ENCODE results near the gene MLX. TPM values are rescaled to one million over a fixed set of nuclear protein-coding genes. Genes with fewer than 3 reads are reported as not detected.

The MLX gene
- total RNA-seq, 1 experiment from 2014 or later: 47.1 TPM

DNA sequence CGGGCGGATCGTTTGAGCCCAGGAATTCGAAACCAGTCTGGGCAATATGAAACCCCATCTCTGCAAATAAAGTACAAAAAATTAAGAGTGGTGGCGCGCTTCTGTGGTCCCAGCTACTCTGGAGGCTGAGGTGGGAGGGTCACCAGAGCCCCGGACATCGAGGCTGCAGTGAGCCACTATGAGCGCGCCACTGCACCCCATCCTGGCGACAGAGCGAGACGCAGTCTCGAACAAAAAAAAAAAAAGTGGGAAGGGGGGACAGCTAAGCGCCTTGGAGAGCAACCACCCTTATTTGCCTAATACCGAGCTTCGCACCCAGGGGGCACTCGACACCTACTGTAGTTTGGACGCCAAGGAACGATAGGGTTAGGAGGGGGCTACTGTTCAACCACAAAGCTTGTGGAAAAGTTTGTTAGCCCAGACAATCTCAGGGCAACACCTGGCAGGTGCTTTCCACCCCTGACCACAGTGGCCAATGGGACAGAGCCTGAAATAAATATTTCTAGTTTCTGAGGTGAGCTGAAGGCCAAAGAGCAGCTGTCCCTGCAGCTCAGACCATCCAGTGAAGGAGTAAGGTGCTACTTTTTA is 11.5 kb downstream of the MLX start:
- peak; percentile 77 for DNase-seq (ENCODE audit: low spot score)

DNA sequence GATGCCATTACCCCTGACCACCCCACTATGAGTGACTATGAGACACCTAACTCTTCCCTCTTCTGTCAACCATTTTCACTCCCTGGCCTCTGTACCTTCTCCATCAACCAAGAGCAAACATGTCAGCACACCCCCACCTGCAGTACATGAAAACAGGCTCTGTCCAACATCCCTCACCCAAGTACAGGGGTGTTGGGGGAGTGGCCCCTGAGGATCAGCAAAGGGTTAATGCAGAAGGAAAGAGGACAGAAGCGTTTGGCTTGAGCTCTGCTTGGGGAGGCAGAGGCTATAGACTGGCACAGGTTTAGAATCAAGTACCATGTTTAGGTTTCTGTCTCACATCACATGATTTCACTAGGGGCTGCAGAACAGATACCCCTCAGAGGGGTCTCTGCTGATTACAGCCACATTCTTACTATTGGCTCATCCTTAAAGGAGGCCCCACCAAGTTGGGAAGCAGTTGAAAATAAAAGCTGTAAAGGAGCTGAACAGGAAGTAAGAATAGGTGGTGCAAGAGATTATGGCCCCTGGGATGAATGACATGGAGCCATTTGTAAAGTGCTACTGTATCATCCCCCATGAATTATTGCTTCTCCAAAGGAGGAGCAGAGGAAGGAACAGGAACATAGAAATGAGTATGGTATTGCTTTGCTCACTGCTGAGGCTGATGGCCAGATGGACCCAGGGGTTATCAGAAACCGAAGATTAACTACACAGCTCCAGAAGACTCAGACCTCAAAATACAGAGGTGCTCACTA is 13.1 kb downstream of the MLX start:
- DNase-seq (ENCODE audit: low spot score): no peak

DNA sequence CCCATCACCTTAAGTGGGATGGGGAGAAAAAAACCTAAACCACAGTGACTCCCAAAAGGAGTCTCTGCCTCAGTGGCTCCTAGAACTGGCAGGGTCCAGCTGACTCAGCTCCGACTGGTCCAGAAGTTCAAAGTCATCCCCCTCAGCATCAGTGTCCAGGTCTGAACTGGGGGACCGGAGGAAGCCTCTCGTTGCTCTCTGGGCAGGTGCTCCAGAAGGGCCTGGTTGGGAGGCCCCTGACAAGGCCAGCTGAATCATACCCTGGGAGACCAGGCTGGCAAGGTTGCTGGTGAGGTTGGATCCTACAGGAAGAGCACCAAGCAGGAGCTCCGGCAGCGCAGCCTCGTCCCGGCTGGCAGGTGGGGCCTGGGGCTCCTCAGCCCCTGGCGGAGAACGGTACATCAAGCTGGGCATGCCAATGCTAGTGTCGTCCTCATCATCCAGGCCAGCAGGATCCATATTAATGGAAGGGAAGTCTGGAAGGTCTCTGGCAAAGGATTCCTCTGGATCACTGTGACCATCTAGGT is 14.9 kb downstream of the MLX start:
- no peak for DNase-seq (ENCODE audit: low spot score)

DNA sequence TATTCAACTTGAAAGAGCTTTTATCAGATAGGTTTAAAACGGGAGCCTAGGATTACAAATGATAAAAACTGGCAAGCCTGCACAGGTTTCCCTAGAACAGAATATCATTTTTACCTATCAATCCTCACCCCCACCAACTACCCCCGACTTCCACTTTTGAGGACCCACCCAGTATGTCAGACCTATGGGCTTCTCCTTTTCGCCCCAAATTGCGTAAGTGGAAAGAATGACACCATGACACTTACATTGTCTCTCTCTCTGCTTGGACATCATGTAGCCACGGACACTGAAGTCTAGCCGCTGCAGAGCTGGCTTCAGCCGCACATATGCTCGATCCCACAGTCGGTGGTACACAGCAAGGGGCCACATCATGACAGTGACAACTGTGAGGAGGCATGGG is 18.0 kb downstream of the MLX start:
- DNase-seq (ENCODE audit: low spot score): no peak

DNA sequence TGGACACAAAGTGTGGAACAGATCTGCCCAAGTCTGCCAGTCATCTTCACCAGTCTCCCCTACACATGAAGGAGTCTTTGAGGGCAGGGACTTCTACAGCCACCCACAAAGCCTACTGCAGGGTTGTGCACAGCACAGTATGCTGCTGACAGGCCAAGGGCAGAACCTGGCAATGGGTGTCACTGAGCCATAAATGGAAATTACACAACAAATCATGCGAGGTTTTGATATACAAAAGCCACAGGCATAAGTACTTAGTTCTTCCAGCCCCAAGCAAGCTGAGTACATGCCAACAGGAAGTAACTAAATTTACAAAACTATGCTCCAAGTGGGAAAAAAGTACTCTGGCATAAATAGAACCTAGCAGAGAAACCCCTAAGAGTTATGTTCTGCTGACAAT is 18.5 kb downstream of the MLX start:
- no peak for DNase-seq (ENCODE audit: low spot score)

DNA sequence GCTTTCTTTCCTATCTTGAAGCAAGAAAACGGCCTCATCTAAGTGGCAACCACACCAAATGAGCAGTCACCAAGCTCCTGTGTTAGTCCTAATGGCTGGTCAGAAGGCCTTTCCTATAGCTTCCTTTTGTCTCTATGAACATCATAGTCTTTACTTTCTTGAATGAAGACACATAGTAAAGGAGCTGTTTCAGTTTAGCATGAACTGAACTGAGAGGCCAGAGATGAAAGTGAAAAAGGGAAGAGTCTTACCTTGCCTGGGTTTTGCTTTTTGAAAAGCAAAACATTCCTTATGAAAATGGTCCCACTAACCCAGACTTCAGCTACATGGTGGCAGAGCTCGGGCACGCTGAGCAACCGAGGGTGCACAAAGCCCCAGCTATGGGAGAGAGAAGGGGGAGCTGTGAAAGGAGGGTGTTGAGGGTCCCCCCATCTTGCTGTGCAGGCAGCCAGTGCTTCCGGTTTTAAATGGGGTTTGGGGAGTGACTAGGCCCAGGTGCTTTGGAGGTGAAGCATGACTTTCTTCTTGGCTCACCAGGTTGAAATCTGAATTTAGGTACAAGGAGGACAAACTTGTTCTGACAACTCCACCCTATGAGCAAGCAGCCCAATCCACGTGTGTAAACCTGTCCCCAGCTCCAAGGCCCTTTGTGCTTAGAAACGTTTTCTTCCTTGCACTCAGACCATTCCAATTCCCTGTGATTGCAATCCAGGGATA is 19.8 kb downstream of the MLX start:
- DNase-seq (ENCODE audit: low spot score): no peak

DNA sequence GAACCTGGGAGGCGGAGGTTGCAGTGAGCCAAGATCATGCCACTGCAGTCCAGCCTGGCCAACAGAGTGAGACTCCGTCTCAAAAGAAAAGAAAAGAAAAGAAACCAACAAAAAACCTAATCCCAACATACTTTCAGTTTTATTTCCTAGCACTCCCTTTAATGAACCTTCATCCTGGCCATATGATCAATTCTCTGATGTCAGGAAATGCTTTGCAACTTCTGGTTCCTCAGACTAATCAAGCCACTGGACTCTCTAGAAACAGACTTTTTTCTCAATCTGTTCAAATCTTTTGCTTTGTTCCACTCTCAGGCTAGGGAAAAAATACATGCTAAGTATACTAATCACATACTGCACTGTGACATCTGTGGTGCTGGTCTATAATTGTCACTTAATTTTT is 24.0 kb downstream of the MLX start:
- DNase-seq (ENCODE audit: low spot score): no peak

DNA sequence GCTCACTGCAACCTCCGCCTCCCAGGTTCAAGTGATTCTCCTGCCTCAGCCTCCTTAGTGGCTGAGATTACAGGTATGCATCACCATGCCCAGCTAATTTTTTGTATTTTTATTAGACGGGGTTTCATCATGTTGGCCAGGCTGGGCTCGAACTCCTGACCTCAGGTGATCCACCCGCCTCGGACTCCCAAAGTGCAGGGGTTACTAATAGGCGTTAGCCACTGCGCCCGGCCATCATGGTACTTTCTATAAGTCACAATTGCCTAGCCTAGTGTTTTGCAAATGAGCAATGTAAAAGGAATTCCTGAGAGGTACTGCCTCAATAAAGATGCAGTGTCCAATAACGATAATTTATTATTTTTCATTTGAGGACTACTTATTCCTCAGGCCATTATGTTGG is 24.5 kb downstream of the MLX start:
- DNase-seq (ENCODE audit: low spot score): peak; percentile 37

DNA sequence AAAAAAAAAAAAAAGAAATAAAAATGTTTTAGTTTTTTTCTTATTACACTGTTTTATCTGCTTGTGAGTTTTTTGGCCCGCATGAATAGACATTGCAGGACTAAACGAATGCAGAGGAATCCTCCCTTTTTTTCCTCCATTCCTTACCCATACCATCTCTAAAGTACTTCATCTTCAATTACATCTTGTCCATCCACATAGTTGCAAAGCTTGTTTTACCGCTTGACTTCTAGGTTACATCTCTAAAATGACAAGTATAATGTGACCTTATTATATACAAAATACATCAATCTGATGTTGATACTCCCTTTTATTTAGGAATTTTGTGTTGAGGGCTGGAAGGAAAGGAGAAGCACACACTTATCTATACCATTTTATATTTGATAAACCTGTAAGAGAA is 29.5 kb downstream of the MLX start:
- DNase-seq (ENCODE audit: low spot score): no peak

DNA sequence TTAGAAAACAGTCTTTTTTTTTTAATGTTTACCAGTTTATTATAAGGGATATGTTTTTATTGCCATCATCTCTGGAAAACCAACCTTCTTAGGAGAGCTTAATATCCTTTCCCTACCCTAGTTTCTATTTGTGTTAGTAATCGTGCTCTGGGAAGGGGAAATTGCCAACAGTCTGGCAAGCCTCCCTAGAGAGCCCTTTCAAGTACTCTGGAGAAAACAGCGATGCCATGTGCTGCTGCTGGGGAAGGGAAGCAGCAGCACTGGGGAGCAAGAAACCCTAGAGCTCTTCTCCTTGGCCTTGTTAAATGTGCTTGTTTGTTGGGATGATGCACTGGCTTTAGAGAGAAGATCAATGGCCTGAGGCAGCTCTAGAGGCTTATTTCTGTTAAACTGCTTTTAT is 32.0 kb downstream of the MLX start:
- DNase-seq (ENCODE audit: low spot score): no peak

DNA sequence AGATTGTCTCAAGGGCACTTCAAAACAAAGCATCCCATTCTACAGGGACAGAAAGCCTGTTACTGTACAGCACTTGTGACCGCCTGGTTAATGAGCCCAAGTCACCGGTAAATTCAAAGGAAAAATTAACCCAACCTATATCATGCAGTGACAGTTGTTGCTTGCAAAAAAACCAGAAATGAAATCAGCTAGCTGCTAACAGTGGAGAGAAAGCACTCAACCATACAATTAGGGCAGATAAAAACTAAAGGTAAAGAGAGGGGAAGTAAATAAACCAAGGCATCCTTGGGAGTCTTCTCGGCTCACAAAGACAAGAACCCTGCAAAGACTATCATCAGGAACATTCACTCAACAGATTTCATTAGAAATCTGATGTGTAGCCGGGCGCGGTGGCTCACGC is 36.4 kb downstream of the MLX start:
- no peak for DNase-seq (ENCODE audit: low spot score)

DNA sequence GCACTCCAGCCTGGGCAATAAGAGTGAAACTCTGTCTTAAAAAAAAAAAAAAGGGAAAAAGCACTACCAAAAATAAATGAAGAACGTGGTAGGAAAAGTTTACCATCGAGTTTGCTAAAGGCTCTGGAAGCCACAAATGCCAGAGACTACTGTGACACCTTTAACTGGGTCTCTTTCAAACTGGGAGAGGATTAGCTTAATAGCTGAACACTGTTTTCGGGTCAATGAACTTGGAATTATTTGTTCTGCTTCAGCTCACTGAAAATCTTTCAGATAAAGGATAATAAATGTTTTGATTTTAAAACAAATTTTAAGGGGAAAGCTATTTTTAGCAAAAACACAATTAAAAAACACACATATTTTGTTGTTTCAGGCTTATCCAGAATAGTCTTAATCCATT is 40.9 kb downstream of the MLX start:
- no peak for DNase-seq (ENCODE audit: low spot score)

DNA sequence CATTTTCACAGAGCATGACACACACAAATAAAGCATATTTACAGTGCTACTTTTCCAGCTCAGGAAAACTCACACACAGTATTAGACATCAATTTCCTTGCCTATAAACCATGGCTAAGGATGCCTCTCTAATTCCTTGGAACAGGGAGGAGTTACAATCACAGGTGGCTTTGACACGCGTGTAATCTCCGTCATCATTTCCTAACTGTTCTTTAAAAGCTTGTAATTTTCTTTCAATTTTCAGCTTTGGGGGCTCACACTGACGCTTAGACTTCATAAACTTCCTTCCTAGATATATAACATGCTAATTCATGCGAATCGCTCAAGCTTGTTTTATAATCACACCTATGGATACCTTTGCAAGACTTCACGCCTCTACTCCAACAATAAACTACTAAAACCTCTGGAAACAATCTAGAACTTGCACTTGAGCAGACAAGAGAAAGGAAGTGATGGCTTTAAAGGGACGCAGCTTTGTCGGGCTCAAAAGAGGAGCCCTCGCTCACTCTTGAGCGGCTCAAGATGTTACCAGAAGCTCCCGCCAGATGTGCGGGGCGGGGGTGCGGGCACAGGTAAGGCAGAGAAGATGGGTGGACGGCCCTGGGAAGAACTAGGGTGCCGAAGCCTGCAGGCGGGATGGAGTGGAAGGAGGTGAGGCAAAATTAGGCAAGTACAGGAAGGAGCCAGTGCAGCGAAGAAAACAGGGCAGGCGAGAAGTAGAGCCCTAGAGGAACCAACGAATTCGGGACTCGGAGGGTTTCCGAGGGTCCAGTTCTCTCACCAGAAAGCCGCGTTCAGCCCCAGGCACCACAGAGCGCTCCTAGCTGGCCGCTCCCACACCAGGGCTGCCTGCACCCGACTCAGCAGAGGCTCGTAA is 41.6 kb downstream of the MLX start:
- DNase-seq (ENCODE audit: low spot score): peak; percentile 19

DNA sequence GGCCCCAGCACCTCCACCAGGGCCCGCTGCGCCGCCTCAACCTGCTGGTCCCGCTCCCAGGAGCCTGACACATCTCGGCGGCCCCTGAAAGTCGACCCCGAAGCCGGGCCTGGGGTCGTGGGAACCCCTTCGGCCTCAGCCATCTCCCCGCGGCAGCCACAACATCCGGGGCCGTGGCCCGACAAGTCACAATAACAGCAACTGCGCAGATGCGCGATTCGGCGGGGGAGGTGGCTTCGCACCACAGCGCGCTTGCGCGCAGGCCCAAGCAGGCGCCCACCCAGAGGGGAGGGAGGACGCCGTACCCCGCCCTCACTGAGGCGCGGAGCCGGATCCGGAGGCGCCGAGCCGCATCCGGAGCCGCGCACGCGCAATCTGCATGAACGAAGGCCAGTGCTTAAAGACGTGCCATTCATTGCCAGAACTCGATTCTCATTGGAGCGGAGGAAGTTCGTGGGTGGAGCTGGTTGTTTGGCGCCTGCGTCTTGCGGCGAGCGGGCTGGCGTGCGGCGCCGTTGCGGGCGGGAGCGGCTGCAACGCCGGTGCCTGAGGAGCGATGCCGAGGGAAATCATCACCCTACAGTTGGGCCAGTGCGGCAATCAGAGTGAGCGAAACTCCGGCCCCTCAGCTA is 42.4 kb downstream of the MLX start, which contains the start of the genes RETREG3 and TUBG1:
Gene RETREG3 (minus strand): TSS at position 193 of the 632 bp plus-strand sequence. CDS start 50 bp downstream, at position 143.
Gene TUBG1 (plus strand): TSS at position 502 of the 632 bp plus-strand sequence. CDS start 55 bp downstream, at position 557.
- peak; percentile 99 for DNase-seq (ENCODE audit: low spot score)

DNA sequence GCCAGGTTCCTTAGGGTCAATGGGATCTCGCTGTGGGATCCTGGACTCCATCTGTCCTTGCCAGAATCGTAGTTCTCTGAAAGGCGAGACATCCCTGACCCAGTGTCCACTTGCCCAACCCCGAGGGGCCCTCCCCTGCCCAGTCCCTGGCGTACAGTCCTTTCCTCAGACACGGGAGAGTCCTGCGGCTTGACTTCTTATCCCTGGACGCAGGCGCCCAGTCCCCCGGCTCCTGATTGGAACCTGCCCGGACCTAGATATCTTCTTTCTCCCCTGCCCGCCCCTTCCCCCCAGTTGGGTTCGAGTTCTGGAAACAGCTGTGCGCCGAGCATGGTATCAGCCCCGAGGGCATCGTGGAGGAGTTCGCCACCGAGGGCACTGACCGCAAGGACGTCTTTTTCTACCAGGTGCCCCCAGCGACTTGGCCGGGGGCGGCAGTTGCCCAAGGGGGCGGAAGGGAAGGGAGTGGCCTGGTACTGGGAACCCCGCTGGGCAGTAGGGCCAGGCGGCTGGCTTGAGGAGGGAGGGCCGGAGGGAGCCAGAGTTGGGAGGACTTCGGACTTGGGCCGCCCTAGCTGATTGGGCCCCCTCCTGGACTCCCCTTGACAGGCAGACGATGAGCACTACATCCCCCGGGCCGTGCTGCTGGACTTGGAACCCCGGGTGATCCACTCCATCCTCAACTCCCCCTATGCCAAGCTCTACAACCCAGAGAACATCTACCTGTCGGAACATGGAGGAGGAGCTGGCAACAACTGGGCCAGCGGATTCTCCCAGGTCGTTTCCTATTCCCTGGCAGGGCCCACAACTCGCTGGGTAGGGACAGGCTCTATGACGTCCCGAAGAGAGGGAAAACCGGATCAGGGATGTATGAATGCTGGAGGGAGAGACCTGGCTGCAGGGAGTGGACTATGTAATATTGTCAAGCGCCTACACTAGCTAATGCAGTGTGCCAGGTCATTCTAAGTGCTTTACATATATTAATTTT is 43.2 kb downstream of the MLX start:
- DNase-seq (ENCODE audit: low spot score): peak; percentile 16

DNA sequence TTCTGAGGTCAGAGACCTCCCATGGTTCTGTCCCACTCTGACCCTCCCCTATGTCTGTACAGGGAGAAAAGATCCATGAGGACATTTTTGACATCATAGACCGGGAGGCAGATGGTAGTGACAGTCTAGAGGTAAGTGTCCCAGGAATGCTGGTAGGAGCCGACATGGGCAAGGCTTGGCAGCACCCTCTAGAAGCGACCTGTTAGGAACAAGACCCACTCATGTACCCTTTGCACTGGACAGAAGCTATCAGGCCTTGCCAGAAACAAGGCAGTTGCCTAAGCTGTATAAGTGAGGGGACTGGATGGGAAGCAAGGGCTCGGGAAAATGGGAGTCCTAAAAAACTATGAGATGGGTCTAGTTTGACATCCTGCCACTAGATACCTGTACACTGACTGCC is 45.1 kb downstream of the MLX start:
- no peak for DNase-seq (ENCODE audit: low spot score)

DNA sequence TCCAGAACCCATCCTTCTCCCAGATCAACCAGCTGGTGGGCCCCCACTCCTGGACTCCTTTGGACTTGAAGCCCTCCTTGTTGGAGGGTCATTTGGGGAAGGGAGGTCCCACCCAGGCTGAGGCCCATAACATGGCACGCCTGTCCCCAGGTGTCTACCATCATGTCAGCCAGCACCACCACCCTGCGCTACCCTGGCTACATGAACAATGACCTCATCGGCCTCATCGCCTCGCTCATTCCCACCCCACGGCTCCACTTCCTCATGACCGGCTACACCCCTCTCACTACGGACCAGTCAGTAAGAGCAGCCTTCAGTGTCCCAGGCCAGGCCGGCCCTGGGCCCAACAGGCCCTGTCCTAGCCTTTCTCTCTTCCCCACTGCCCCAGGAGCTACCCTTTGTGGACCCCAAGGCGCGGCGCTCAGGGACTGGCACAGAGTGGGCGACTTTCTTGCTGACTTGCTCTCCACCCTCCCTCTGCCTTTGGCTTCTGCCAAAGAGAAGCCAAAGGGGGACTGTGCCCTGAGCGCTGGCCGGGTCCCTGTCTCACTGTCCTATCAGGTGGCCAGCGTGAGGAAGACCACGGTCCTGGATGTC is 46.9 kb downstream of the MLX start:
- DNase-seq (ENCODE audit: low spot score): no peak

DNA sequence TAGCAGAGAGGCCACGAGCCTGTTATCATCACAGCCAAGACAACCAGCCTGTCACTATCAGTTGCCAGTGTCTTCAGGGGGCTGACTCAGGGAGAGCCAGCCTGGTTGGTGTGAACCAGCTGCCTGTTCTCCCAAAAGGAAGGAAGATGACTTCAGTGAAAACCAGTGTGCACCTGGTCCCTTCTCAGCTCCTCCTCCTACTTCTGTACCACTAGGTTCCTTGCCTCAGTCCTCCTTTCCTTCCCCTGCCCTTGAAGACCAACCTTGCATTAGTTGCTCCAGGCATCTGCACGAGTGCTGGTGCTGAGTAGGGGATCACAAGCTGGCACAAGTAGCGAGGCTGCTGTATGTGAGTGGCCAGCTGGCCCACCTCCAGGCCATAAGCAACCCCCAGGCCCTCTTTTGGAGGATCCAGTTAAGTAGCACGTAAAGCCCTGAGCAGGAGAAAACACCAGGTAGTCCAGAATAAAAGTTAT is 51.1 kb downstream of the MLX start:
- DNase-seq (ENCODE audit: low spot score): peak; percentile 23

DNA sequence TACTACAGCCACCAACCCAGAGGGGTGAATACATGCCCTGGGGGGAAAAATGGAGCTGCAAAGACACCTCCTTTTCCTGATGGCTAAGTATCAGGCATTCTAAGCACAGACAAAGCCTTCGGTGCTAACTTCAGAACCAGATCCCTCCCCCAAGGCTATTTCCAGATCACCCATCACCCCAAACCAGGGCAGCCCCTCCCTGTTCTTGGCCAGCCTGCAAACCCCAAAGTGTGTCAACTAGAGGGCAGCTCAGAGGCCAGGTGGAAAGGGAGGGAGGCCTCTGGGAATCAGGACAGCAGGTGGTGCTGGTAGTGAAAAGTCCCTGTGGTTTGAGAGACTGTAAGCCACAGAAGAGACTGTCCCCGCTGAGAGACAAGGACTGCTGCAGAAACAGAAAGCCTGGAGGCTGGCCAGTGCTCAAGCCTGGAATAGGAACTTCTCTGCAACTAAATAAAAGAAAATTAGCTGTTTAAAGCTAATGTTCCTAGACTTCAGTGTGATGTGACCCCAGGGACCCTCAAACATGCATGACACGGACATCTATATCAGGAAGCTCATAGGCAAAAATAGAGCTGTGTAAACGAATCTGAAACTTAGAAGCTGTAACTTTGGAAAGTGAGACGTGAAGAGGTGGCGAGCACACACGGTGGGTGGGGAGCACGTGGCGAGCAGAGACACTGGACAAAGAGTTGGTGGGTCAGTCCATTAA is 51.7 kb downstream of the MLX start:
- peak; percentile 88 for DNase-seq (ENCODE audit: low spot score)
